GM23248 (cell line): Measurements from ENCODE around the gene MCM9. TPM values are rescaled to one million over a fixed set of nuclear protein-coding genes. Genes with fewer than 3 reads are reported as not detected.

Source experiments
- DNase-seq: peaks from one replicate; pipeline ENCODE4 v3.0.0-alpha.2; 2015
- H2AFZ ChIP-seq: fragments of 200-600 bp; sonication (generic); 2 replicates; pipeline ENCODE4 v1.6.1; 2016; ENCODE audit warnings: antibody characterized with exemption
- H3F3A ChIP-seq: fragments of 200-600 bp; sonication (generic); 2 replicates; pipeline ENCODE4 v1.6.1; 2016; ENCODE audit warnings: mild to moderate bottlenecking, antibody characterized with exemption, mixed run types; ENCODE audit not compliant: insufficient read depth
- H3K27ac ChIP-seq: fragments of 200-600 bp; sonication (generic); 2 replicates; pipeline ENCODE4 v1.5.1; 2016; ENCODE audit warnings: mild to moderate bottlenecking
- H3K27me3 ChIP-seq: fragments of 200-600 bp; sonication (generic); replicated peaks from 2 replicates; pipeline ENCODE4 v1.6.1; 2016; ENCODE audit warnings: mild to moderate bottlenecking; ENCODE audit not compliant: insufficient read depth
- H3K36me3 ChIP-seq: fragments of 200-600 bp; sonication (generic); 2 replicates; pipeline ENCODE4 v1.6.1; 2016; ENCODE audit warnings: low read depth, mild to moderate bottlenecking
- H3K4me1 ChIP-seq: fragments of 200-600 bp; sonication (generic); 2 replicates; pipeline ENCODE4 v1.6.1; 2016; ENCODE audit warnings: mild to moderate bottlenecking; ENCODE audit not compliant: insufficient read depth
- H3K4me2 ChIP-seq: fragments of 200-600 bp; sonication (generic); one replicate; pipeline ENCODE4 v1.6.1; 2016; ENCODE audit warnings: mild to moderate bottlenecking; ENCODE audit not compliant: unreplicated experiment
- H3K4me3 ChIP-seq: fragments of 200-600 bp; sonication (generic); 2 replicates; pipeline ENCODE4 v1.5.1; 2016; ENCODE audit warnings: mild to moderate bottlenecking
- H3K79me2 ChIP-seq: fragments of 200-600 bp; sonication (generic); 2 replicates; pipeline ENCODE4 v1.6.1; 2016; ENCODE audit warnings: mild to moderate bottlenecking; ENCODE audit not compliant: insufficient read depth
- H3K9ac ChIP-seq: fragments of 200-600 bp; sonication (generic); 2 replicates; pipeline ENCODE4 v1.6.1; 2016; ENCODE audit warnings: mild to moderate bottlenecking
- H3K9me2 ChIP-seq: fragments of 200-600 bp; sonication (generic); 2 replicates; pipeline ENCODE4 v1.6.1; 2016; ENCODE audit warnings: mixed run types, mild to moderate bottlenecking, moderate library complexity; ENCODE audit not compliant: insufficient read depth
- H3K9me3 ChIP-seq: fragments of 200-600 bp; sonication (generic); one replicate; pipeline ENCODE4 v1.6.1; 2017; ENCODE audit warnings: low read depth
- H4K20me1 ChIP-seq: fragments of 200-600 bp; sonication (generic); 2 replicates; pipeline ENCODE4 v1.6.0; 2016; ENCODE audit not compliant: insufficient read depth
- EZH2 ChIP-seq: fragments of 200-600 bp; sonication (generic); IDR thresholded peaks from 2 replicates; pipeline ENCODE4 v1.6.1; 2018; ENCODE audit warnings: antibody characterized with exemption, mild to moderate bottlenecking; ENCODE audit not compliant: insufficient read depth, poor library complexity, severe bottlenecking
- EZH2phosphoT487 ChIP-seq: fragments of 200-600 bp; sonication (generic); IDR thresholded peaks from 2 replicates; pipeline ENCODE4 v1.6.1; 2018; ENCODE audit warnings: antibody characterized with exemption, moderate library complexity, mild to moderate bottlenecking, low read depth; ENCODE audit not compliant: insufficient read depth
- WGBS, 2 experiments: methylation state at CpG; one replicate each; pipeline ENCODE4 v1.1.6; 2015 to 2017; ENCODE audit warnings: low lambda C conversion rate in 2 of 2, low coverage in 1 of 2; ENCODE audit errors: missing lambda C conversion rate in 2 of 2; 5-methylcytosine and 5-hydroxymethylcytosine counted together
- in situ Hi-C: fragments of 300-500 bp; cut with MboI; formaldehyde crosslinking; loops from 2 replicates; pipeline ENCODE4 v1.15.0; 2020
- polyA plus RNA-seq: library from polyadenylated mRNA; unstranded; fragments of >200 nt; fragmentation: Nextera tagmentation; extraction: Ambion mirVana; gene quantifications from 2 replicates; pipeline ENCODE4 v1.2.1, GENCODE V29; 2016
- total RNA-seq: library from RNA; depleted of rRNA; stranded (reverse); fragments of >200 nt; shearing (Covaris generic); gene quantifications from 2 replicates; pipeline ENCODE4 v1.2.3, GENCODE V29; 2014

MCM9 gene
- total and polyA plus RNA-seq, 2 experiments from 2014 or later, result 3.2 to 6.2 TPM

DNA sequence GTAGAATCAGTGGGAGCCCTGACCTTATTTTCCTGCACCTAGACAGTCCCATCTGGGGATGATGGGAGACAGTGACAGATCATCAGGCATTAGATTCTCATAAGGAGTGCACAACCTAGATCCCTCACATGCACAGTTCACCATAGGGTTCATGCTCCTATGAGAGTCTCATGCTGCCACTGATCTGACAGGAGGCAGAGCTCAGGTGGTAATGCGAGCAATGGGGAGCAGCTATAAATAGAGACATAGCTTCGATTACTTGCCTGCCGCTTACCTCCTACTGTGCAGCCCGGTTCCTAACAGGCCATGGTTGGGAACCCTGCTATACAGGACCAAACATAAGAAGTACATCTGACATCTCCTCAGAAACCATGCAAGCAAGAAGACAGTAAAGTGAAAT lies 72.5 kb downstream of the MCM9 start:
- in situ Hi-C loops, result no loop called here
- no peak for DNase-seq
- TF ChIP-seq EZH2, result no peak
- no peak for TF ChIP-seq EZH2phosphoT487
- 0 out of 2 replicates have a peak, but pooled peaks cover 5% of the 10 kb centered on the region for H4K20me1 ChIP-seq
- no peaks in the 10 kb centered on the region for H3K9me2 ChIP-seq
- H3K9me3 ChIP-seq, result no peaks in the 10 kb centered on the region
- WGBS, 2 experiments, result 99 to 100% methylated on average over 4 of the region's 4 CpGs
- no peak overlapping the region for H3K4me2 ChIP-seq
- no peaks in the 10 kb centered on the region for H3K27me3 ChIP-seq
- no peaks in the 10 kb centered on the region for H3F3A ChIP-seq
- H3K9ac ChIP-seq, result no peak overlapping the region
- H3K4me3 ChIP-seq, result no peak overlapping the region
- peaks cover 74% of the 10 kb centered on the region for H3K79me2 ChIP-seq
- no peaks in the 10 kb centered on the region for H3K36me3 ChIP-seq
- H2AFZ ChIP-seq, result no peak overlapping the region
- no peaks in the 10 kb centered on the region for H3K4me1 ChIP-seq
- H3K27ac ChIP-seq, result no peak overlapping the region

DNA sequence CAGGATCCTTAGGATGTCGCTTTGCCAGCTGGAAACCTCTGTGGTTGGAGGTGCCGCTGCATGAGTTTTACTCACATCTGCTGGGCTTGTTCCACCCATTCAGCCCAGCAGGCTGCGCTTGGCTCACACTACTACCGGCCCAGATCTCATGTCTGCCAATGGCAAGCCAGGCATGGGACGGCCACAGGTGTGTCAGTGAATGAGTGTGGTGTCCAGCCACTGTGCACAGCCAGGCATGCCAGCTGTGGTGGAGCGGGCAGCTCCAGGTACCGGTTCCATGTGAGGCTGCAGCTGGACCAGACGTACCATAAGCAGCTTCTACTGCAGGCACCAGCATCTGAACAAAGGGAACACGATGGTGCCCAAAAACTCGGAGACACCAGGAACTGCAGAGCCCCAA lies 74.1 kb downstream of the MCM9 start:
- WGBS, 2 experiments, result 91 to 93% methylated on average over 10 of the region's 10 CpGs
- TF ChIP-seq EZH2phosphoT487 (no peak), EZH2 (no peak)
- Histone ChIP-seq H3K4me2 (no peak overlapping the region), H3F3A (no peaks in the 10 kb centered on the region), H3K9me2 (no peaks in the 10 kb centered on the region), H3K79me2 (peaks cover 58% of the 10 kb centered on the region), H3K36me3 (no peaks in the 10 kb centered on the region), H3K9ac (no peak overlapping the region), H3K27me3 (no peaks in the 10 kb centered on the region), H3K9me3 (no peaks in the 10 kb centered on the region), H3K4me3 (no peak overlapping the region), H4K20me1 (0 out of 2 replicates have a peak, but pooled peaks cover 5% of the 10 kb centered on the region), H2AFZ (no peak overlapping the region), H3K27ac (no peak overlapping the region), H3K4me1 (no peaks in the 10 kb centered on the region)
- no peak for DNase-seq
- in situ Hi-C loops, result no loop called here

DNA sequence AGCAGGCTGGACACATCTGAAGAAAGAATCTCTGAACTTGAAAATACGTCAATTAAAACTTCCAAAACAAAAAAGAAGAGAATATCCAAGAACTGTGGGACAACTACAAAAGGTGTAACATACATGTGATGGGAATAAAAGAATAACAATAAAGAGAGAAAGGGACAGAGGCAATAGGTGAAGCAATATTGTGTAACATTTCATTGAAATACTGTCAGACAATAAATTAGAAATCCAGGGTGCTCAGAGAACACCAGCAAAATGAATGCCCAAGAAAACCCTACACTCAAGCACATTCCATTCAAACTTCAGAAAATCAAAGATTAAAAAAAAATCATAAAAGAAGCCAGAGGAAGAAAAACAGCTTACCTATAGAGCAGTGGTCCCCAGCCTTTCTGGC lies 74.6 kb downstream of the MCM9 start:
- H3K4me2 ChIP-seq, result no peak overlapping the region
- in situ Hi-C loops, result no loop called here
- no peak overlapping the region for H3K9ac ChIP-seq
- no peak overlapping the region for H2AFZ ChIP-seq
- DNase-seq, result no peak
- H3K27me3 ChIP-seq, result no peaks in the 10 kb centered on the region
- H3K4me1 ChIP-seq, result no peaks in the 10 kb centered on the region
- 87 to 88% methylated on average over 1 of the region's 1 CpG for WGBS, 2 experiments
- no peaks in the 10 kb centered on the region for H3K36me3 ChIP-seq
- H3K9me3 ChIP-seq, result no peaks in the 10 kb centered on the region
- H3F3A ChIP-seq, result no peaks in the 10 kb centered on the region
- TF ChIP-seq EZH2 (no peak), EZH2phosphoT487 (no peak)
- peaks cover 57% of the 10 kb centered on the region for H3K79me2 ChIP-seq
- H3K4me3 ChIP-seq, result no peak overlapping the region
- H3K9me2 ChIP-seq, result no peaks in the 10 kb centered on the region
- no peak overlapping the region for H3K27ac ChIP-seq
- H4K20me1 ChIP-seq, result 0 out of 2 replicates have a peak, but pooled peaks cover 5% of the 10 kb centered on the region

DNA sequence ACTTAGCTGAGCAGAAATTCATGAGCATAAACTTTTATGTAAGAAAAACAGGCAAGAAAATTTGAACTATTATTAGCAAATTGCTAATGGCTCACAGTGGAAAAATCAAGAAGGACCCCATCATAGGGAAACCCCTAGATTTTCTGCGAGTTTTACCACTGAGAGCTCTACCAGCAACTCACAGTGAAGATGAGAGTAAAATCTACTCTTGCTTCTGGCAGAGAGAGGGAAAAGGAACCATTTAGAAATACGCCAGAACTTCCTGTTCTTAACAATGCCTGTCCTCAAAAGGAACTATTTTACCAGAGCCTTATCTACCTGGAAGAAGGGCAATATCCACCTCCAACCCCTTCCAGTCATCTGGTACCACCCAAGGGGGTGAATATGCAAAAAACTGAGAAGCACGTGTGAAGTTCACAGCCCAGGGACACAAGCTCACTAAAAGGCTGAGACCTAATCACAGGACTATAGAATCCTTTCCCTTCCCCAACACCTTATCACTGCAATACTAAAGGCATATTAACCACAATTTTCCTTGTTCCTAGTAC lies 75.4 kb downstream of the MCM9 start:
- in situ Hi-C loops, result no loop called here

More for the DNA sequence above, 75.4 kb downstream of the MCM9 start:
- WGBS, 2 experiments, result 76 to 83% methylated on average over 3 of the region's 3 CpGs
- Histone ChIP-seq H3K4me3 (no peak overlapping the region), H3K4me1 (no peaks in the 10 kb centered on the region), H3K9ac (no peak overlapping the region), H3K79me2 (peaks cover 57% of the 10 kb centered on the region), H3K27ac (no peak overlapping the region), H3K9me2 (no peaks in the 10 kb centered on the region), H3K27me3 (no peaks in the 10 kb centered on the region), H2AFZ (no peak overlapping the region), H3F3A (no peaks in the 10 kb centered on the region), H4K20me1 (0 out of 2 replicates have a peak, but pooled peaks cover 5% of the 10 kb centered on the region), H3K4me2 (no peak overlapping the region), H3K36me3 (no peaks in the 10 kb centered on the region), H3K9me3 (no peaks in the 10 kb centered on the region)
- TF ChIP-seq EZH2, result no peak
- TF ChIP-seq EZH2phosphoT487, result no peak
- DNase-seq, result no peak
